HG03139 (cell line): ENCODE results near the gene STN1.

Experiments
- ATAC-seq: cut with Tn5 transposase; IDR thresholded peaks from one replicate; pipeline ENCODE4 v1.9.1; 2021; ENCODE audit not compliant: unreplicated experiment

Gene STN1

DNA sequence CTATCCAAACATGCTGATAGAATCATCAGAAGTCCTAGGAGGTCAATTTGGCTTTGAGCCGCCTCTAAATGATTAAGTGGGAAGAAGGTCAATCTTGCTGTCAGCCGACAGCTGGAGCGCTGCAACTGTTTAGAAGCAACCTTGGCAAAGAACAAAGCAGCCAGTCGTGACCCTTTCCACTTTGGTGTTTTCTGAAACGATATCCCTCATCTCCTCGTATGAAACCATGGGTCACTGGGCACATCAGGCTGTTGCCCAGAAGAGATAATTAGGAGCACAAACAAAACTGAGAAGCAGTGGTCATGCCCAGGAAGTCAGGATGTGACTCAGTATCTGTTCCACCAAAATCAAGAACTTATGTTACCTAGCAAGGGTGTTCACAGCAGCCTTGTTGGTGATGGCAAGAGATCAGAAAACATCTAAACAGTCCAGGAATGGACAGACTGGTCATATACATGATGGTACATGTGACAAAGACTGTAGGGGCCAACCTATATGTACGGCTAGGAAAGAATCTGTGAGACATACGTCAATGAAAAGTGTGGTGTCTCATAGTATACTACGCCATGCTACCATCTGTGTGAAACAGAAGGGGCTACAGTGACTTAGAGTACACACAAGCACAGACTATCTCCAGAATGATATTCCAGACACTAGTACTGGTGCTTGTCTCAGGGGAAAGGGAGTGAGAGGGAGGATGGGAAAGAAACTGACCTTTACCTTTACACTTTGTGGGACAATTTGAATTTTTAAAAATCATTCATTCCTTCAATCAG lies 22.4 kb downstream of the STN1 start:
- no peak for ATAC-seq

DNA sequence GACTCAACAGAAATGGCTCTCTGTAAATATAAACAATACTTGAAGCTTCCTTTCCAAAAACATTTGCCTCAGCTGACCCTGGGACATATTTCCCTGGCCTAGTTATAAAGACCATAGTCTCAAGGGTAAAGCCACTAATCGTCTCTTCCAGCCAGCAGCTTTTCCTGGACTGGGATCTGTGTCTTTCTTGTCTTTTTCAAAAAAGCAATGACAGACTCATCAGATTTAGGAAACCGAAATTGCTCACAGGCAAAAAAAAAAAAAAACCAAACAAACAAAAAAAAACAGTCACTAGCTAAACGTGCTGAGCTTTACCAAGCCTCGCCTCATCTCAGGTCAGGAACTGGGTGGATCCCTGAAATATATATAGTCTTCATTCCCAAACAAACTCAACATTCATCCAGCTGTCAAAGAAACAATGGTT lies 23.5 kb downstream of the STN1 start:
- no peak for ATAC-seq

DNA sequence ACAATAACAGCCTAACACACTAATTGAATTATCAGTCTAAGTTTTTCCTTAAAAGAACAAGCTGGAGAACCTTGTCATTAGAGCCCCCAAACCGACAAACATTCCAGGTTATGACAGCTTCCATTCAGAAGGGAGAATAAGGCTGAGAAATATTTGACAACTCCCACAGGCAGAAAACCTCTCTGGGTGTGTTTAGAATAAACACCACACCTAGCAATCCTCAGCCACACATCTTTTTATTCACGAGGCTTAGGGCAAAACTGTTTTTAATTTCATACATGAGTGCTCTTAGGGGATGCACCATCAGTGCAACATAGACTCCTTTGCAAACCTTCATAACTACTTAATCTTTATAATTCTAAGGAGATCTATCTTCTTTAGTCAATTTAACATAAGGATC lies 24.2 kb downstream of the STN1 start:
- no peak for ATAC-seq

DNA sequence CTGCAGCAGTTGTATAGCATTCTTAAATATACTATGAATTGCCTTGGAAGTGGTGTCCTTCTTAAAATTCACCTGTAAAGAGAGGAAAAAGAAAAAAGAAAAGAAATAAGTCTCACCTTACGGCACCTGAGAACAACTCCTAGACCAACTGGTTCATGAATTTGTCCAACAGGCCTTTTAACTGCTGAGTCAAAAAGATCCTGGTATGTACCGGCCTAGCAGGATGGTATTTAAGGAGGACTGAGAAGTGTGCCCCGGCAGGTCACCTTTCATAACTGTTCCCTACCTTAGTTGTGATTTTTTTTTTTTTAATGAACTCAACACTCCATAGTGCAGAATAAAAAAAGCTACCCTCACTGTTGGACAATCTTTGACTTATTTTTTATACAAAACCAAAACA lies 25.8 kb downstream of the STN1 start:
- ATAC-seq = no peak

DNA sequence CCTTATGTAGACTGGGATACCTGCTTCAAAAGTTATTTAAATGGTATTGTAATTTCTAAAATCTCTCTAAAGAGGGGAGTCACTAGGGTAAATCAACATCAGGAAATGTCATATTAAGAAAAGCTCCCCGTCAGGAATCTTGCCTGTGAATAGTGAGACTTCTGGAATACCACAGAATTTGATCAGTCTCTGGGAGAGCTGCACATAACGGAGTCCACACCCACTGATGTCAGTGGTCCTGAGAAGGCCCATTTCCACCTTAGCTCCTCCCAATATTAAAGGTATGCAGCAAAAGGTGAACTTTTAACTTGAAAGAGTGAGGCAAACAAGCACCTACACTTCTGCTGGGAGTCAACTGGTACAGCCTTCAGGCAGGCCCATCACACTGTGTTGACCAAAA lies 27.3 kb downstream of the STN1 start:
- ATAC-seq = no peak

DNA sequence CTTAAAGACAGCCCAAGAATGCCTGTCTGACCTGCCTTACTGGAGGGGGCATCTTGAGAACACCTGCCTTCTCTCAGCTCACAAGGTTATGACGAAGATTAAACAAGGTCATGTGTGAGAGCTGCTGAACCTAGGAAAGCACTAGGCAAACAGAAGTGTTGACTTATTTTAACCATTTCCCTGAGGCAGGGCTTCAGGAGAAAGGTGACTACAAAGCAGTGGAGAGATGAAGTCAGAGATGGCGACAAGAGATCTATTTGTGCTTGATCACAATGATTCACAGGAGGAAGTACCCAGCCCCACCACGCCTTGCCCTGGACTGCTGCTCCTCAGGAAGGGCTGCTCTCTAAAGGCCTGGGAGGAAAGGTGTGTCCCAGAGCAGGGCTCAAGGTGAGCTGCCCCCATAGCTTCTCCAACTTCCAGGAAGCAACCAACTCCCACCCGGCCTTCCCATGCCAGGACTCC lies 27.8 kb downstream of the STN1 start:
- no peak for ATAC-seq

DNA sequence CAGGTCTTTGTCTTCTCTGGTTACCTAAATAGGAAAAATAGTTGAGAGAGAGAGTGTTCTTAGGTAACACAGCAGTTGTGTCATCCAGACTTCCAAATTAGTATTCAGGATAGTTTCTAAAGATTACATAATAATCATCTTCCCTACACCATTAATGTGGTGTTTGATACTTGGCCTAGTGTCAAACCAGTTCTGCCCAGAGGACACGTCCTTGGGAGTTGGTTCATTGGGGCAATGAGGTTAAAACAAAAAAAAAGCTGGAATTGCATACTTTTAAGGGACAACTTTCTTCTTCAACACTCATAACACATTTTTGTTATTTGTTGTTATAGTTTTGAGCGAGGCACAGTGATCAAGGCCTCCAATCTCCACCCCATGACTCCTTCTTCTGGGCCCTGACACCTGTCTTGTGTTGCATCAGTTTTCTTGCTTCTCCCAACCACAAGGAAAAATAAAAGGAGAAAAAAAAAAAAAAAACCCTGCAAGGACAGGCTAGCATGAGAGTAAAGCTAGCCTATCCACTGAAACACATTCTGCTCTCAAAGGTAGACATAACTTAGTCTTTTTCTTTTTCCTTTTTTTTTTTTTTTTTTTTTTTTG lies 28.8 kb downstream of the STN1 start:
- ATAC-seq = no peak

DNA sequence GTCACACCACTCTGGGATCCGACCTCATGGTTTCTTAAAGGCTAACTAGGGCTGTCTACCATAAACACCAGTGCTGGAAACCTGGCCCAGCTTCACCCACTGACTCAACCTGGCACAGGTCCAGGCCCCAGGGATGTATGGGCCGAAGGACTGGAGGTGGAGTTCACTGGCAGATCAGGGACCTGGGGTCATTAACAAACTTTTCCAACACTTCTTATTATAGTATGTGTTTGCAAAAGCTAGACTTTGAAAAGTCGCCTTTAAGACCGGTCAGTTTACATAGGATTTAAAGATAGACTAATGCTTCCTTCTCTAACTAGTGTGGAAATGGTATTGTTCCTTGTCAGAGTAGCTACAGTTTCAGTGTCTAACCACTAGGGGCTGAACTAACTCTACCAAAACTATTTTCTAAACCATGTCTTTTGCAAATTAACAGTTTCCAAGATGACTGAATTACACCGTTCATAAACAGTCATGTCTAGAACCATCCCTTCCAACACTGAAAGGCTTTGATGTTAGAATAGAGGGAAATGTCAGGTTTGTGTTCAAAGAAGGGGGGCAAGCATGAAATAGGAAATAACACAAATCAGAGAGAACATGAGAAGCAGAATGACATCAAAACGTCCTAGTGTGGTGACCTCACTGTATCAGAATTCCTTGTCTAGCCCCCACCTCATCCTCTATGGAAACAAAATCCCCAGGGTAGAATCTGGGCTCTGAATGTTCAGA lies 29.7 kb downstream of the STN1 start:
- no peak for ATAC-seq

DNA sequence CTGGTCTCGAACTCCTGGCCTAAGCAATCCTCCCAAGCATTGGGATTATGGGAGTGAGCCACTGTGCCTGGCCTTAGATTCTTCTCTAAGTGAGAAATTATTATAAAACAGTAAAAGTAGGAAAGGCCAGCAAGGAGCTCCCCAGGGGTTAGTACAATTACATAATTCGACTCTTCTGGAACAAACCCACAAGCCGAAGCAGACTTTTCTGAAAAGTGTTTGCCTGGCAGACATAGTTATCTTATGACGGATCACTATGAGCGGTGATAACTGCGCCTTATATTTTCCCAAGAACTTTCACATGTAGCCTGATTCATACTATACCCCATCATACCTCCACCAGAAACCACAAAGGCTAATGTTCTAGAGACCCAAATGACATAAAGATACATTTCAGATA lies 32.4 kb downstream of the STN1 start:
- ATAC-seq = no peak

DNA sequence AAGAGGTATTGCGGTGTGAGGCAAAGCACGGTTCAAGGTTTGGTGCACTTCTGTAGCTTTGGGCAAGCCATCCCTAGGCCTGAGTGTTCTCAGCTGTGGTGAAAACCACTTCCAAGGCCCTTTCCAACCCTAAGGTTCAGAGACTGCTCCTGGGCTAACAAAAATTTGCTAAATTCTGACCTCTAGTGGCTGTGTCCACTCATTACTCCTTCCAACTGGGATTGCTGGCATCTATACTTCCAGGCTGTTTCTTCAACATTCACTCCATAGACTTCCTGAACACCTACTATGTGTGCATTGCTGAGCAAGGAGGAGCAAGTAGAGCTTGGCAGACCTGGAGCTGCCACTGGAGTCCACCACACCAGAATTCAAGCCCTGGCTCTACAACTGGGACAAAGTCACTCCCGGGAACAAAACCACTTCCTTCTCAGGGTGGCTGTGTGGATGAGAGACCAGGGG lies 33.3 kb downstream of the STN1 start:
- no peak for ATAC-seq

DNA sequence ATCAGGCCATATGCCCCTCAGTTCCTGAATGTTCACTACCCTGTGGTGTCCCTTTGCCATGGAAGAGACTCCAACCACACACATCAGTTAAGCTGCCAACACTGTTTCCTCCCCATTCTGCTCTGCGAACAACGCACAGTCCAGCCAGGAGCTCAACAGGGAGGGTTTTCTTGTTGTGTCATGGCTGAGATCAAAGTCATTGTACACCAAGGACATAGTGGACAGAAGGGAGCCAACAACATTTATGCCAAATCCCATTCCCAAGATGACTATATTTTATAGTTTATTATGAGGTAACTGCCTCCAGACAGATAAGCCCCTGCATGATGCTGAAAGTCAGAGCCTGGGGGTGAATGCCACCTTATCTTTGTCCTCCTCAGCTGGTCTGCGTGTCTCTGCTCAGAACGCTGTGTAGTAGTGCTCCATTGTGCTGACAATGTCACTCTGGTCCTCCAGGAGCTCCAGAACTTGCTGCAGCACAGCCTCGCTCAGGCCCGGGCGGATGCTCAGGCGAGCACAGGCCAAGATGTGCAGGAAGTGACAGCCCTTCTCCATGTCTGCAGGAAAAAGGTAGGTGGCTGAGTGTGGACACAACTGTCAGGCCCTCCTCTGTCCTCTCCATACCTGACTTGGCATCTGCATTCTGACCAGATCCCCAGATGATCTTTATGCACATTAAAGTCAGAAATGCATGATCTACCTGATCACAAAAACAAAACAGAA lies 35.5 kb downstream of the STN1 start:
- no peak for ATAC-seq

DNA sequence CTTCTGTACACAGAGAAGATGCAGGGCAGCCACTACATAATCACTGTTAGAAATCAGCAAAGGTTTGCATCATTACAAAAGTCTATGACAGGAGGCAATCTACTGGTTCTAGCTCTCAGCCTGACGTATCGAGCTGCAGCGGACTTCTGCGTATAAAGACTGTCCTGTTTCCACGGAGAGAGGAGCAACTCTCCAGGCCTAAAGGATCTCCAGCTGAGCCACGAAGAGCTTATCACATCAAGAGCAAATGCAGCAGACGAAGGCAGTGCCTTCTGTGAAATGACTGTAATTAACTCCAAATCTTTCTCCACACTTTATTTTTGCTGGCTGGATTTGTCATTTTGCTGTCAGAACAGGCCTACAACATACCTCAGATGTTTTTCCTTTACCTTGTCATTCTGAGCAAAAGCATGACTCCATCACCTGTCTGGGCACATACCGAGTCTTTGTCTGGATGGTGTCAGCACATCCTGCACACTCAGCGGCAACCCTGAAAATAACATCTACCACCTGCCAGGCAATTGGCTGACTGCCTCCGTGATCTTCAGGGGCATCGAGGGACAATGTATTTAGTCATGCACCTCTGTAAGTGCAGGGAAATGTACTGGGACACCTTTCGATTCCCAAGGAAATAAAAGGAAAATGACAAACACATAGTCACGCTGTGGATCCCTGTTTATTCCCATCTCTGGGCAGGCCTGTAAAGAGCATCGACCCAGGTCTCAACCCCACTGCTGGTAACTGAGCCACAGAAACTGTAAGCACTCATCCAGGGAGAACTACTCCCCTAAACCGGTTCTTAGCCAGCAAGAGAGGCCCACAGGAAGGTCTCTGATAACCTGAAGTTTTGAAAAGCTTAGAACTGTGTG lies 36.3 kb downstream of the STN1 start:
- no peak for ATAC-seq

DNA sequence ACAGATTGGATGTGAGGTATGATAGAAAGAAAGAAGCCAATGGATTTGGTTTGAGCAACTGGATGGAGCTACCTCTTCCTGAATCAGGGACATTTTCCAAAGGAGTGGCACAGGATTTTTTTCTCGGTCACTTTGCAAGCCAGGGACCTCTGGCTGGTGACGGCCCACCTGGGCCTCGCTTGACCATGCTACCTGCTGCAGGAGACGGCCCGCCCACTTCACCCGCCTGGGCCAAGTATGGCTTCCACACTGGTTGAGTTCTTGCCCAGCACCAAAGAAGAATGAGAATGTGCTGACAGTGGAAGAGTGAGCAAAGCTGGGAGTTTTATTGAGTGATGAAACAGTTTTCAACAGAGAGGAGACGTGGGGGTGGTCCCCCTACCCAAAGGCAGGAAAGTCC lies 38.2 kb downstream of the STN1 start:
- no peak for ATAC-seq

DNA sequence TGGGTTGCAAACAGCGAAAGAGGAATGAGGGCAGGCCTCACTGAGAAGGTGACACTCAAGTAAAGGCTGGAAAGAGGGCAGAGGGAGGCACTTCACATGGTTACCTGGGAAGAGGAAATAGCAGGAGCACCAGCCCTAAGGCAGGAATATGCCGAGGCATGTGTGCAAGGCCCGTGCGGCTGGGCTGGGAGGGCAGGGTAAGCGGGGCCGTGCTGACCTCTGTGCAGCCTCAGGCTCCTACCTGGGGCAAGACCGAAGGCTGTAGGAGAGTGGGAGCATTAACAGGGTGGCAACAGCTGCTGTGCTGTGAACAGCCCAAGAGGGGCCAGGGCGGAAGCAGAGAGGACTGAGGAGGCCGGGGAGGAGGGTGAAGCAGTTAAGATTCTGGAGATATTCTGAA lies 38.6 kb downstream of the STN1 start:
- no peak for ATAC-seq

DNA sequence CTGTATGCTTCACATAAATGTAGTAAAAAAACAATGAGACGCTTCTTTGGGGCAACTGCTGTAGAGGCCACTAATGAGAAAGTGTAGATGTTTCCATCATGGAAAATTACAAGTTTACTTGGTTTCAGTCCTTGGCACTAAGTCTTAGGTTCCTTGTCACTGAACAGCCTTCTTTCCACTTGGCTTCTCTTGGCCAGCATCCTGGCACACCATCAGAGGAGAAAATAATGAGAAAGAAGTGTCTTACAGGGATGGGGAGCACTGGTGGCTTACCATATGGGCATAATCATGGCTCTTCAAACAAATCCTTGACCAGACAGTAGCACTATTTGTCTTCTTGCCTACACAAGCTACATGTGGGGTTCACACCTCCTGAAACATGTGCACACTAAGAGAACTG lies 40.1 kb downstream of the STN1 start:
- ATAC-seq = no peak

DNA sequence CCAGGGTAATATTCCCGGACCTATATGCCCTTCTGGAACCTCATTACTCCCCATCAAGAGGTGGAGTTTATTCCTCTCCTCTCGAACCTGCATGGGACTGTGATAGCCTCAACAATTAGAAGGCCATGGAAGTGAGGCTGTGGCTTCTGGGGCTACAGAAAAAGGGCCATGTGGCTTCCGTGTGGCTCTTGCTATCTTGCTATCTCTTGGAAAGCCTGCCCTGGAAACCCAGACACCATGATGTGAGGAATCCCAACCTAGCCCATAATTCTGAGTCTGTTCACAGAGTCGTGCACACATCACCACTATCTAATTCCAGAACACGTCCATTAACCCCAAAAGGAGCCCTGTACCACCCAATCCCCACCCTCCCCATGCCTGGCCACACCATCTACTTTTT lies 41.8 kb downstream of the STN1 start:
- no peak for ATAC-seq

DNA sequence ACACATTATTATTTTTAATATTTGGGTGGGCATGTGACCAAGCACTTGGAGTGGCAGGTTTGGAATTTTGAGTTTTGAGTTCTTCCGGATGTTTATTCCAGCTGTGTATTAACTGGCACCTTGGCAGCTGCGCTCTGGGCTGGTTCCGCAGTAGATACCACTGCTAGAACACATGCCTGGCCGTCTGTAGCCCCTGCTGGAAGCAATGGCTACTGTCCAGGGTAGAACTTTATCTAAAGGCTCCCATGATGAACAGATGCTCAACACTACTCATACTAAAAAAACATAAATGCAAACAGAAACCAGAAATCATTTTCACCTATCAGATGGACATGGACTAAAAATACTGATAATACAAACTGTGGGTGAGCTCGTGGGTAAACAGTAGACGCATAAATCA lies 43.3 kb downstream of the STN1 start:
- ATAC-seq = no peak

DNA sequence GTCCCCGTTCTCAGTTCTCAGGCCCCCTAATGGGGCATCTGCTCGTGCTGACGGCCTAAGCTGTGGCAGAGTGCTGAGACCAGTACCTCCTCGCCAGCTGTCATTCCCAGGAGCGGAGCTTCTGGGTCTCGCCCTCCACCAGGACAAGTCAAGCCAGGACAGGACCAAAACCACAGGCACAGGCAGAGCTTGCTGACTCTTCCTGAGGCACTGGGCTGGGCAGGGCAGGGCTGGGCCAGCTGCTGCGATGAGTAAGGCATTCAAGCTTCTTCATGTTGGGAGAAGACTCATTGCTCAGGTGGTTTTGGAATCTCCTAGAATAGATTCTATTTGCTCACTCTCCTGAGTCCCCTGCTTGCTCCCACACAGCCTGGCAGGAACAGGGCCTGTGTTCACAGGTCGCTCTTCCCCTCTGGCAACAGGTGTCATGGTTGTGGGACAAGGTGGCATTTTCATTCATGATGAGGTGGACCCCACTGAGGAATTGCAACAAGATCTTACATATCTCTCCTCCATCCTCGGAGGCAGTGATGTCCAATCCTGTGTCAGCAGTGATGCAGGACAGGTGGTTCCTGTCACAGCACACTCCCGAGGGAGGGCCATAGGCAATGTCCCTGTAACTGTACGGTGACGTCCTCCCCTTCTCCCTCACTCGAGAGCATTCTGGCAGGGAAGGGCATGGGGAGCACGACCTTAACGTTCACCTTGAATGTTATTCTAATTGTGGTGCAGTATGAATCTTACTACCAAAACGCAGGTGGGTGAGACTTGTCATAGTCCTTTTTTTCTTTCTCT lies 45.6 kb downstream of the STN1 start:
- no peak for ATAC-seq

DNA sequence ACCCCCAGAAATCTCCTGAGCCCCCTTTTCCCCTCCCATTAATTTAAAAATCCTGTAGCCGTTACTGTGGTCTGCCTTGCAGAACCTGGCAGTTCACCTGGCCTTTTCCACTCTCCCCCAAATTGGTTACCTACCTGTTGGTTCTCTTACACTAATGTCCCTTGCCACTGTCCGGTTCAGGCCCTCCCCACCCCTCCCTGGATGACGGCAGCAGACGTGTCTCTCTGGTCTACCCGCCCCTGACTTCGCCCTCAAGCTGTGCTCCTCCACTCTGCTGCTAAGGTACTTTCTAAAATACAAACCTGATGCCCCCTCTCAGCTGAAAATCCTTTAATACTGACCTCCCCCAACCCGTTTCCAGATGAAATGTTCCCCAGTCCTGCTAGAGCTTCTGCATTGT lies 47.0 kb downstream of the STN1 start:
- no peak for ATAC-seq

DNA sequence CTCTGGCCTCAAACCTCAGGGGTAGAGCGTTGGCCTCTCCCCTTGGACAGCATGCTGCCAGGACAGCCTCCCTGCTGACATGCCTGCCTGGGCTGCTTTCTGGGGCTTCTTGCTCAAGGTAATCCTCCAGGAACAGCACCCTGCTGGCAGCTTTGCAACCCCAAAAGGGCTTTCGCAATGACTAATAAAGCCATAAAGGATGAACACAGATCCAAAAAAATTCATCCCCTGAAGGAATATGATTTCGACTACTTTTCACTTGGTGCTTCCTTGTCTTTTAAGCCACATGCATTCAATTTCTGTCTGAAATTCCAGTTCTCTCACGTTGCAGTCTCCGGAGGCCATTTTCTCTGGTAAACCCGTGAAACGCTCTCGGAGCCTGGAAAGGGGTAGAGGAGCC lies 47.5 kb downstream of the STN1 start:
- ATAC-seq = no peak
